Measurements from ENCODE around the gene GATM.

Gene GATM

DNA sequence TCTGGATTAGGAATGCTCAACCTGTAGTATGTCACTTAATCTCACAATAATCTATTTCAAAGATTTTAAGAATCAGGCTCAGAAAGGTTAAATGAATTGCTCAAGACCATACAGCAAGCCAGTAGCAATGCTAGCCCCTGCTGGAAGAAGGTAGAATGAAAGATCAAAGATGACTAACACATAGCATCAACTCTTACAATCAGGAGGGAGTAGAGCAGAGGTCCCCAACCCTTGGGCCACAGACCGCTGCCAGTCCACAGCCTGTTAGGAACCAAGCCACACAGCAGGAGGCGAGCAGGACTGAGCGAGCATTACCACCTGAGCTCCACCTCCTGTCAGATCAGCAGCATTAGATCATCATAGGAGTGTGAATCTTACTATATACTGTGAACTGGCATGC, 15.5 kb upstream of the GATM start:
- Histone ChIP-seq H3K9ac (no peak overlapping the region), H3K27me3 (ENCODE audit: control insufficient read depth, insufficient read depth, low read length) (no peaks in the 10 kb centered on the region)
- TF ChIP-seq, protein P1, sequence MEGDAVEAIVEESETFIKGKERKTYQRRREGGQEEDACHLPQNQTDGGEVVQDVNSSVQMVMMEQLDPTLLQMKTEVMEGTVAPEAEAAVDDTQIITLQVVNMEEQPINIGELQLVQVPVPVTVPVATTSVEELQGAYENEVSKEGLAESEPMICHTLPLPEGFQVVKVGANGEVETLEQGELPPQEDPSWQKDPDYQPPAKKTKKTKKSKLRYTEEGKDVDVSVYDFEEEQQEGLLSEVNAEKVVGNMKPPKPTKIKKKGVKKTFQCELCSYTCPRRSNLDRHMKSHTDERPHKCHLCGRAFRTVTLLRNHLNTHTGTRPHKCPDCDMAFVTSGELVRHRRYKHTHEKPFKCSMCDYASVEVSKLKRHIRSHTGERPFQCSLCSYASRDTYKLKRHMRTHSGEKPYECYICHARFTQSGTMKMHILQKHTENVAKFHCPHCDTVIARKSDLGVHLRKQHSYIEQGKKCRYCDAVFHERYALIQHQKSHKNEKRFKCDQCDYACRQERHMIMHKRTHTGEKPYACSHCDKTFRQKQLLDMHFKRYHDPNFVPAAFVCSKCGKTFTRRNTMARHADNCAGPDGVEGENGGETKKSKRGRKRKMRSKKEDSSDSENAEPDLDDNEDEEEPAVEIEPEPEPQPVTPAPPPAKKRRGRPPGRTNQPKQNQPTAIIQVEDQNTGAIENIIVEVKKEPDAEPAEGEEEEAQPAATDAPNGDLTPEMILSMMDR (IDR thresholded peaks at IDR 0.05), result no peak

DNA sequence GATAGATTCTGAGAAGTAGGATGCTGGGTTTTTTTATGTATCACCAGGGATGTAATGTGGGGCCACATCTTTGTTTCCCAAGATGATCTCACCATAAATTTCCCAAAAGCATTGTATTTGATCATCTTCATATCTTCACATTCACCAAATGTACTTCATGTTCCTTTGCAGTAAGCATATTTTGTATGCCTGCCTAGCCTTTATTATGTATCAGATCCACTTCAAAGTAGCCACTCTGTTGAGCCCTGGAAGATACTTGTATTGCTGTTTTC, 14.2 kb upstream of the GATM start:
- TF ChIP-seq, protein P1 (IDR thresholded peaks at IDR 0.05), result no peak
- Histone ChIP-seq H3K79me2 (no peaks in the 10 kb centered on the region), H3K9me3 (ENCODE audit: control insufficient read depth, low read length) (no peaks in the 10 kb centered on the region), H3K36me3 (ENCODE audit: control insufficient read depth, insufficient read depth, low read length) (no peaks in the 10 kb centered on the region), H2AFZ (no peak overlapping the region), H3K4me2 (ENCODE audit: low read length) (no peak overlapping the region), H3K9ac (no peak overlapping the region), H3K27ac (no peak overlapping the region), H3K4me3 (ENCODE audit: low read depth, low read length) (no peak overlapping the region), H3K27me3 (ENCODE audit: control insufficient read depth, insufficient read depth, low read length) (no peaks in the 10 kb centered on the region), H3K4me1 (no peaks in the 10 kb centered on the region)

More for the DNA sequence above, 15.5 kb upstream of the GATM start:
- Histone ChIP-seq H3K4me1 (no peaks in the 10 kb centered on the region), H3K36me3 (ENCODE audit: control insufficient read depth, insufficient read depth, low read length) (no peaks in the 10 kb centered on the region), H3K9me3 (ENCODE audit: control insufficient read depth, low read length) (no peaks in the 10 kb centered on the region), H3K4me2 (ENCODE audit: low read length) (no peak overlapping the region), H3K79me2 (no peaks in the 10 kb centered on the region), H2AFZ (no peak overlapping the region), H3K27ac (no peak overlapping the region), H3K4me3 (ENCODE audit: low read depth, low read length) (no peak overlapping the region)

DNA sequence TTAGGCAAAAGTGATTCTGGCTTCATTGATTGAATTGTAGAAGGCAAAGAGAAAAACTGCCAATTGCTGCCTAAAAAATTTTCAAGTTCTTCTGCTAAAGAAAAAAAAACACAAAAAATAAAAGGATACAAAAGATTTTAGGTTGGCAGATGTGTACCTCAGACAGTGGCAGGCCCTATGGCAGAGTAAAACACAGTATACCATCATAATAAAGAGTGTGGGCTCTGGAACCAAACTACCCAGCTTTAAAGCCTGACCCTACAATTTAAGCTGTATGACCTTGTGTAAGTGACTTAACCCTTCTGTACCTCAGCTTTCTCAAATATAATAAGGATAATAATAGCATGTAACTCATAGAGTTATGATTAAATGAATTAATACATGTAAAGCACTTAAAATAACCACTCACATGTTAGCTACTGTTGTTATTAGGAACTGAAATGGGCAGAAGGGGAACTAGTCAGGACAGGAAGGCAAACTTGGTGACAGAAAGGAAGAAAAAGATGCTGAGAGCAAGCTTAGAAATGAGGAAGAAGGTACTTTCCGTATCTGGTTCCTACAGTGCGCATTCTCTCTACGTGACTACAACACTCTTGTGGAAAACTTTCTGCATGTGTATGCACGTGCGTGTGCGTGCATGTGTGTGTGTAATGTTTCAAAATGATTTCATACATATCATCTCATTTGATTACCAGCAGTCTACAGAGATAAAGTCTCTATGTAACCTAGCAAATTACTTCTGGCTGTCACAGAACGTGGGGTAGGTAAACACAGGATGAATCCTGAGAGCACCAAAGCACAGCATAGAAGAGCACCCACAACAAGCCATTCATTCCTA, 13.6 kb upstream of the GATM start:
- Histone ChIP-seq H3K9me3 (ENCODE audit: control insufficient read depth, low read length) (no peaks in the 10 kb centered on the region), H3K4me2 (ENCODE audit: low read length) (no peak overlapping the region), H3K27me3 (ENCODE audit: control insufficient read depth, insufficient read depth, low read length) (no peaks in the 10 kb centered on the region), H3K9ac (no peak overlapping the region), H2AFZ (no peak overlapping the region), H3K4me3 (ENCODE audit: low read depth, low read length) (no peak overlapping the region), H3K27ac (no peak overlapping the region), H3K79me2 (no peaks in the 10 kb centered on the region), H3K4me1 (no peaks in the 10 kb centered on the region), H3K36me3 (ENCODE audit: control insufficient read depth, insufficient read depth, low read length) (no peaks in the 10 kb centered on the region)
- TF ChIP-seq, protein P1 (IDR thresholded peaks at IDR 0.05), result no peak

DNA sequence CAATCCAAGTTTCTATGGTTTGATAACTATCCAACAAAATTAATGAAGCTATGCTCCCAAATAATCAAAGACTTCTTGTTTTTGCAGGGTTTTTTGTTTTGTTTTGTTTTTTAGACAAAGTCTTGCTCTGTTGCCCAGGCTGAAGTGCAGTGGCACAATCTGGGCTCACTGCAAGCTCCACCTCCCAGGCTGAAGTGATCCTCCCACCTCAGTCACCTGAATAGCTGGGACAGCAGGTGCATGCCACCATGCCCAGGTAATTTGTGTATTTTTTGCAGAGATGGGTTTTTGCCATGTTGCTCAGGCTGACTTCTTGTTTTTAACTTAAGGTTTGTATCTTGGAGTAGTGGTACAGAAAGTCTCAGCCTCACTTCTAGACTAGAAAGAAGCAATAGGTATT, 11.0 kb upstream of the GATM start:
- Histone ChIP-seq H2AFZ (no peak overlapping the region), H3K27ac (no peak overlapping the region), H3K4me1 (no peaks in the 10 kb centered on the region), H3K36me3 (ENCODE audit: control insufficient read depth, insufficient read depth, low read length) (no peaks in the 10 kb centered on the region), H3K9ac (no peak overlapping the region), H3K9me3 (ENCODE audit: control insufficient read depth, low read length) (no peaks in the 10 kb centered on the region), H3K4me2 (ENCODE audit: low read length) (no peak overlapping the region), H3K4me3 (ENCODE audit: low read depth, low read length) (no peak overlapping the region), H3K79me2 (no peaks in the 10 kb centered on the region), H3K27me3 (ENCODE audit: control insufficient read depth, insufficient read depth, low read length) (no peaks in the 10 kb centered on the region)
- TF ChIP-seq, protein P1 (IDR thresholded peaks at IDR 0.05), result no peak

DNA sequence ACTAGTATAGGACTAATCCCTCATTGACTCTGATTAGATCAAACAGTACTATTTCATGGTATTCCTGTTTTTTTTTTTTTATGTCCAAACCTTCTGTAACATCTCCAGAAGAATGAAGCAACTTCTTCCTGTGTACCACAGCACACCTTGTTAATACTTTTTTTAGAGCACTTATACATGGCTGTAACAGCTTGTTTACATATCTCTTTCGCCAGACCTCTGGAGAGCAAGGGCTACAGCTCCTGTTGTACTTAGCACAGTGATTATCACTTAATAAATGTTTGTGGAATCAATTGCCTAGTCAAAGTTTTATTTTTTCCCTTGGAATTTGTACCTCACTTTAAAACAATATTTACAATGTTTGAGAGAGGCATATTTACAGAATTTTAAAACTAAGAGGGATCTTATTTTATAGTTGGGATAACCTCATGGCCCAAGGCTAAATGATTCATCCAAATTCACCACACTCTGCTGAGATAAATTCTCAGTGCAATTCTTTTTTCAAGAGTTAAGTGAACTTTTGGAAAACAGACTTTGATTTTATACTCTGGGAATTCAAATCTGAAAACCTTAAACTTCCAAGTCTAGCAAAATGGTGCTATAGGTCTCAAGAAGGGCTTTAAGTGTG, 9.2 kb upstream of the GATM start:
- Histone ChIP-seq H3K4me3 (ENCODE audit: low read depth, low read length) (no peak overlapping the region), H3K4me1 (no peaks in the 10 kb centered on the region)

More for the DNA sequence above, 9.2 kb upstream of the GATM start:
- no peaks in the 10 kb centered on the region for H3K27me3 ChIP-seq (ENCODE audit: control insufficient read depth, insufficient read depth, low read length)
- H3K36me3 ChIP-seq (ENCODE audit: control insufficient read depth, insufficient read depth, low read length), result no peaks in the 10 kb centered on the region
- TF ChIP-seq, protein P1 (IDR thresholded peaks at IDR 0.05), result no peak
- no peaks in the 10 kb centered on the region for H3K9me3 ChIP-seq (ENCODE audit: control insufficient read depth, low read length)
- no peak overlapping the region for H2AFZ ChIP-seq
- H3K27ac ChIP-seq, result no peak overlapping the region
- no peak overlapping the region for H3K4me2 ChIP-seq (ENCODE audit: low read length)
- H3K9ac ChIP-seq, result no peak overlapping the region
- no peaks in the 10 kb centered on the region for H3K79me2 ChIP-seq
